Sigmoid colon (tissue), 4 donors: Measurements from ENCODE around the gene CDKN1A.

Experiments used
- EP300 ChIP-seq, 4 donors: sonication (generic); formaldehyde crosslinking; IDR thresholded peaks; one replicate each; pipeline ENCODE4 v1.6.1; 2017; ENCODE audit warnings: antibody characterized with exemption in 4 of 4
- POLR2A ChIP-seq, 2 donors: fragments of 450-650 bp; IDR thresholded peaks; one replicate each; pipeline ENCODE4 v1.6.1; 2016; ENCODE audit warnings: antibody characterized with exemption in 2 of 2, mild to moderate bottlenecking in 2 of 2, moderate library complexity in 2 of 2
- POLR2AphosphoS5 ChIP-seq, 4 donors: sonication (generic); formaldehyde crosslinking; IDR thresholded peaks; one replicate each; pipeline ENCODE4 v1.6.1; 2017; ENCODE audit warnings: antibody characterized with exemption in 4 of 4
- TF ChIP-seq, protein P1 (sequence below), 4 experiments: fragments of 450-650 bp in 3 of 4; fragments of 200-600 bp in 1 of 4; IDR thresholded peaks; one replicate each; pipeline ENCODE4 v1.5.1; 2016 to 2019; ENCODE audit warnings: antibody characterized with exemption in 4 of 4, mild to moderate bottlenecking in 3 of 4, moderate library complexity in 2 of 4

DNA sequence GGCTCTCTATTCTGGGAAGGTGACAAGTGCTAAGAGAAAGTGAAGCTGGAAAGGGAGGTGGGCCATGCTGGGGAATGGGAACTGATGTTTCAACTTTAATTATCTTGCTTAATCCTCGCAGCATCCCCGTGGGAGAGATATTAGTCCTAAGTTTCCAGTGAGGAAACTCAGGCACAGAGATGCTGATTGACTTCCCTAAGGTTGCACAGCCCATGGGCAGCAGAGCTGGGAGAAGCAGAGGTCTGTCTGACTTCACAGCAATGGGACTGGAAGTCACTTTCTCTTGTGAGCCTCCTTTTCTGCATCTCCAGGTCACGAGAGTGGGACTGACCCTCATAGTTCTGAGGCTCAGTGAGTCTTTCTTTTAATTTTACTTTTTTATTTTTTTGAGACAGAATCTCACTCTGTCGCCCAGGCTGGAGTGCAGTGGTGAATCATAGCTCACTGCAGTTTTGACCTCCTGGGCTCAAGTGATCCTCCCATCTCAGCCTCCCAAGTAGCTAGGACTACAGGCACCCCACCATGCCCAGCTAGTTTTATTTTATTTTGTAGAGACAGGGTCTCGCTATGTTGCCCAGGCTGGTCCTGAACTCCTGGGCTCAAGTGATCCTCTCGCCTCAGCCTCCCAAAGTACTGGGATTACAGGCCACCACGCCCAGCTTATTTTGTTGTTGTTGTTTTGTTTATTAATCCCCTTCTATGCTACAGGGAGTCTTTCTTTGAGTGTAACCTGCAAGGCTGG lies 21.7 kb downstream of the CDKN1A start:
- TF ChIP-seq, protein P1, sequence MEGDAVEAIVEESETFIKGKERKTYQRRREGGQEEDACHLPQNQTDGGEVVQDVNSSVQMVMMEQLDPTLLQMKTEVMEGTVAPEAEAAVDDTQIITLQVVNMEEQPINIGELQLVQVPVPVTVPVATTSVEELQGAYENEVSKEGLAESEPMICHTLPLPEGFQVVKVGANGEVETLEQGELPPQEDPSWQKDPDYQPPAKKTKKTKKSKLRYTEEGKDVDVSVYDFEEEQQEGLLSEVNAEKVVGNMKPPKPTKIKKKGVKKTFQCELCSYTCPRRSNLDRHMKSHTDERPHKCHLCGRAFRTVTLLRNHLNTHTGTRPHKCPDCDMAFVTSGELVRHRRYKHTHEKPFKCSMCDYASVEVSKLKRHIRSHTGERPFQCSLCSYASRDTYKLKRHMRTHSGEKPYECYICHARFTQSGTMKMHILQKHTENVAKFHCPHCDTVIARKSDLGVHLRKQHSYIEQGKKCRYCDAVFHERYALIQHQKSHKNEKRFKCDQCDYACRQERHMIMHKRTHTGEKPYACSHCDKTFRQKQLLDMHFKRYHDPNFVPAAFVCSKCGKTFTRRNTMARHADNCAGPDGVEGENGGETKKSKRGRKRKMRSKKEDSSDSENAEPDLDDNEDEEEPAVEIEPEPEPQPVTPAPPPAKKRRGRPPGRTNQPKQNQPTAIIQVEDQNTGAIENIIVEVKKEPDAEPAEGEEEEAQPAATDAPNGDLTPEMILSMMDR (IDR thresholded peaks at IDR 0.05), result no peak
- TF ChIP-seq POLR2AphosphoS5 (IDR thresholded peaks at IDR 0.05), result no peak
- no peak for TF ChIP-seq EP300 (IDR thresholded peaks at IDR 0.05)
- no peak for TF ChIP-seq POLR2A (IDR thresholded peaks at IDR 0.05)
